ENCODE data around the gene PRRC1. TPM values are rescaled to one million over a fixed set of nuclear protein-coding genes. Genes with fewer than 3 reads are reported as not detected.

PRRC1 gene
- total and polyA plus RNA-seq, 11 donors, result 10.3 to 37.7 (median 20.8) TPM

DNA sequence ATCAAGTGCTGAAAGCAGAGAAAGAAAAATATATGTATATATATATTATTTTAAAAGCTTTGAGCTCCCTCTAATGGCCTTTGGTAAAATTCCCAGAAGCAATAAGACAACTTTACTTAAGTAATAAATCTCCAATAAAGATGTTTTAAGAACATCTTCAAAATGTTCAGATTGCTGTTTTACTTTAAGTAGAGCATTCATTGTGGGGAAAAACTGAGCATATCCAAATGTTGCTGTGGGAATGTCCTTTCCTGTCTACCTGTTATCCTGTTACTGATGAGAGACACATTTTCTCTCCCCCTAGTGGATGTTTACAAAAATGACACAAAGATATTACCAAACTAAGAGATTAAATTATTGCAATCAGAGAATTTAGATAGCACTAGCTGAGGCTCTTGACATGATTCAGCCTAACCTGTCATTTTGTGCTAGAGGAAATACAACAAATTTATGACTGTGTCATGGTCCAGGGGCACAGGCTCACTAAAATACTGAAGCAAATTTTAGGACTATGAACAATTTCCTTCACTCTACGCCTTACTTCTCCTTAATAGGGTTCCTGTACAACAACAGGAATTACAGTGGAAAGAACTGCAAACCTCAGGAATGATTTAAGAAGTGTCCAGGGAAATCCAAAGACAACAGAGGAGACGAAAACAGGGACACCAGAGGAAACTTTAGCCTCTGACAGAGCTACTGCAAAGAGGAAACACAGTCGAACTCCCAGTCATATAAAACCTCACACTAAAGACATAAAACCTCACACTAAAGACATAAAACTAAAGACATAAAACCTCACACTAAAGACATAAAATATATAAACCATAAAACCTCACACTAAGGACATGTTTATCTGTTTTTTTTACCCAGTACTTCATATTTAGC lies 24.3 kb upstream of the PRRC1 start:
- peaks cover 0 to 14% (median 0%) of the 10 kb centered on the region in 9 donors for H3K27me3 ChIP-seq
- no peak for ATAC-seq
- H3K4me3 ChIP-seq, result no peak overlapping the region
- H3K27ac ChIP-seq, result no peak overlapping the region
- no peaks in the 10 kb centered on the region for H3K4me1 ChIP-seq
- intact Hi-C loops (cut with DNase I), result loop anchor here in 9 of 10 donors (1.0 to 10.0 kb wide), 7 partner anchors 201 to 838 kb away; partner anchors contain the start of gene MEGF10 (in 7 of the 9)
- WGBS, 4 donors, result 65 to 71% (median 71%) methylated on average over 3 of the region's 3 CpGs
- no peaks in the 10 kb centered on the region for H3K36me3 ChIP-seq
- no peak for DNase-seq
- no peaks in the 10 kb centered on the region for H3K9me3 ChIP-seq
- TF ChIP-seq, protein P1, sequence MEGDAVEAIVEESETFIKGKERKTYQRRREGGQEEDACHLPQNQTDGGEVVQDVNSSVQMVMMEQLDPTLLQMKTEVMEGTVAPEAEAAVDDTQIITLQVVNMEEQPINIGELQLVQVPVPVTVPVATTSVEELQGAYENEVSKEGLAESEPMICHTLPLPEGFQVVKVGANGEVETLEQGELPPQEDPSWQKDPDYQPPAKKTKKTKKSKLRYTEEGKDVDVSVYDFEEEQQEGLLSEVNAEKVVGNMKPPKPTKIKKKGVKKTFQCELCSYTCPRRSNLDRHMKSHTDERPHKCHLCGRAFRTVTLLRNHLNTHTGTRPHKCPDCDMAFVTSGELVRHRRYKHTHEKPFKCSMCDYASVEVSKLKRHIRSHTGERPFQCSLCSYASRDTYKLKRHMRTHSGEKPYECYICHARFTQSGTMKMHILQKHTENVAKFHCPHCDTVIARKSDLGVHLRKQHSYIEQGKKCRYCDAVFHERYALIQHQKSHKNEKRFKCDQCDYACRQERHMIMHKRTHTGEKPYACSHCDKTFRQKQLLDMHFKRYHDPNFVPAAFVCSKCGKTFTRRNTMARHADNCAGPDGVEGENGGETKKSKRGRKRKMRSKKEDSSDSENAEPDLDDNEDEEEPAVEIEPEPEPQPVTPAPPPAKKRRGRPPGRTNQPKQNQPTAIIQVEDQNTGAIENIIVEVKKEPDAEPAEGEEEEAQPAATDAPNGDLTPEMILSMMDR (IDR thresholded peaks at IDR 0.05), result peak; percentile 54 to 77 (median 68)
- no peak for TF ChIP-seq POLR2A (IDR thresholded peaks at IDR 0.05)

DNA sequence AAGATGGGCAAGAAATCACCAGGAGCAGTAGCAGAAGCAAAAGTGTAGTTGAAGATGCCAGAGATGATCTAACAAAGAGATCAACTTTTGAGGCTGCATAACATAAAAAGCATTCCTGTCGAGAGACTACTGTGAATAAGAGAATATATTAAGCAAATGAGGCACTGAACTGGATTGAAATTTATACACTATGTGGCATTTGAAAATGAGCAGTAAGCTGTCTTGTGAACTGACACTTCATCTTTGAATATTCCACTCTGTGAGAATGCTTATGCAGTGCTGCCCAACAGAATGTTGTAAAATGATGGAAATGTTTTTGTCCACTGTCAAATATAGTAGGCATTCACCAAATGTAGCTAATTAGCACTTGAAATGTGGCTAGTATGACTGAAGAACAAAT lies 18.9 kb upstream of the PRRC1 start:
- 66 to 83% (median 73%) methylated on average over 1 of the region's 1 CpG for WGBS, 4 donors
- intact Hi-C loops (cut with DNase I), result loop anchor here in 3 of 10 donors (5.0 to 10.0 kb wide), 3 partner anchors 206 to 844 kb away; partner anchors contain the start of gene MEGF10 (in 1 of the 3)
- DNase-seq (no peak), ATAC-seq (no peak)
- H3K4me1 ChIP-seq, result no peaks in the 10 kb centered on the region
- H3K27me3 ChIP-seq, result no peaks in the 10 kb centered on the region
- H3K4me3 ChIP-seq, result no peak overlapping the region
- no peaks in the 10 kb centered on the region for H3K9me3 ChIP-seq
- H3K27ac ChIP-seq, result no peak overlapping the region
- H3K36me3 ChIP-seq, result no peaks in the 10 kb centered on the region
- TF ChIP-seq, protein P1 (IDR thresholded peaks at IDR 0.05), result no peak
- no peak for TF ChIP-seq POLR2A (IDR thresholded peaks at IDR 0.05)

DNA sequence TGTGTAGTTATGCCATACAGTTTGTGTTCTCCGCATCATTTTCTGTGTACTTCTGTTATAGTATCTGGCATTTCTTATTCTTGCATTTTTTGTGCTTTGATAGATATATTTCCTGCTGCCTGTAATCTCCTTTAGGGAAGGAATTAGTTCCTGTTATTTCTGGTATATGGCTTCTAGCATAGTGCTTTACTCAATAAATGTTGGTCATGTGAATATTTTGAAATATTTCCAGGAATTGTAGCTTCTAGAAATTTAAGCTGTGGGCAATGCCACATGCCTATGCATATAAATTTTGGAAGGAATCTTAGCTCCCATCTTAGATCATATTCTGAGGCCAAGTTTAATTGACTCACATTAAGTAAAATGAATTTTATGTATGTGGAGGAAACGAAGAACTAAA lies 11.5 kb upstream of the PRRC1 start:
- Histone ChIP-seq H3K27me3 (no peaks in the 10 kb centered on the region), H3K36me3 (no peaks in the 10 kb centered on the region), H3K9me3 (no peaks in the 10 kb centered on the region), H3K4me1 (no peaks in the 10 kb centered on the region), H3K4me3 (no peak overlapping the region), H3K27ac (no peak overlapping the region)
- ATAC-seq (no peak), DNase-seq (no peak)
- intact Hi-C loops (cut with DNase I), result no loop called here
- 83 to 95% (median 87%) methylated on average over 2 of the region's 2 CpGs for WGBS, 4 donors
- no peak for TF ChIP-seq POLR2A (IDR thresholded peaks at IDR 0.05)
- TF ChIP-seq, protein P1 (IDR thresholded peaks at IDR 0.05), result no peak

DNA sequence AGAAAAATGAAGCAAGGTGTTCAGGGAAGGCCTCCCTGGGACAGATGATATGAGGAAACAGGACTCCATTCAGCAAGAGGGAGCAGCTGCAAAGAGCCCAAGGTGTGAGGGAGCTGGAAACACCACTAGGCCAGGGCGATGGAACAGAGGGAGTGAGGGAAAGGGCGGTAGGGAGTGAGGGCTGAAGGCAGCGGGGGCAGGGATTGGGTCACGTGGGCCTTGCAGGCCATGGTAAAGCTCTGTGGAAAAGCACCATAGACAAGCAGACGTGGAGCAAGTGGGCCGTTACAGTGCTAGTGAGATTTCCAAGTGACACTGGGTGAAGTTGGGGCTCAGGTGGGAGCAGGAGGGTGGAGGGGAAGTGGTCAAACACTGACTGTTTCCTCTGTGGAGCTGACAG lies 10.8 kb upstream of the PRRC1 start:
- Histone ChIP-seq H3K9me3 (no peaks in the 10 kb centered on the region), H3K27ac (no peak overlapping the region), H3K4me3 (no peak overlapping the region), H3K4me1 (no peaks in the 10 kb centered on the region), H3K27me3 (no peaks in the 10 kb centered on the region), H3K36me3 (no peaks in the 10 kb centered on the region)
- intact Hi-C loops (cut with DNase I), result no loop called here
- no peak for DNase-seq
- WGBS, 4 donors, result 74 to 85% (median 78%) methylated on average over 6 of the region's 6 CpGs
- ATAC-seq, result peak in 1 of 4 donors; percentile 13
- TF ChIP-seq, protein P1 (IDR thresholded peaks at IDR 0.05), result no peak
- no peak for TF ChIP-seq POLR2A (IDR thresholded peaks at IDR 0.05)

Measured in heart left ventricle (tissue), 16 donors.